ENCODE results near the gene INAFM1. TPM values are rescaled to one million over a fixed set of nuclear protein-coding genes. Genes with fewer than 3 reads are reported as not detected.

INAFM1 gene
- total and polyA plus RNA-seq, 9 of the 15 experiments (the other 6 are each of a cell fraction or from before 2014, with no cell fraction given) = 0.71 to 30.9 (median 3.1) TPM

GRCh38 chr19:47255879-47256692 is 18.6 kb upstream of the INAFM1 start, which contains the start of gene CCDC9 (continued):
- TF ChIP-seq NR2C2 (CRISPR knock-in tag; IDR thresholded peaks at IDR 0.05) (no peak), NR2C2 (tag; IDR thresholded peaks at IDR 0.05) (peak; percentile 92), MED1 (CRISPR knock-in tag; IDR thresholded peaks at IDR 0.05; ENCODE audit: borderline replicate concordance) (no peak), POLR2A (conservative IDR thresholded peaks at IDR 0.05) (peak; percentile 89), KDM1A (IDR thresholded peaks at IDR 0.05) (peak; percentile 24 to 56; a peak in 2 of 4 replicates), JUN (IDR thresholded peaks at IDR 0.05; ENCODE audit: borderline replicate concordance, low read depth, low read length) (peak; percentile 76; the same call in 1 of the 2 replicates), JUN (CRISPR knock-in tag; IDR thresholded peaks at IDR 0.05; ENCODE audit: borderline replicate concordance) (no peak), ESRRB (CRISPR knock-in tag; IDR thresholded peaks at IDR 0.05; ENCODE audit: borderline replicate concordance) (no peak), MCM7 (IDR thresholded peaks at IDR 0.05) (no peak), PHF8 (IDR thresholded peaks at IDR 0.05; ENCODE audit: borderline replicate concordance, low read length) (peak; percentile 74; the same call in 1 of the 2 replicates), RBFOX2 (IDR thresholded peaks at IDR 0.05; ENCODE audit: low read depth, low read length) (peak; percentile 90), NKRF (IDR thresholded peaks at IDR 0.05; ENCODE audit: borderline replicate concordance) (no peak), BHLHE40 (IDR thresholded peaks at IDR 0.05; ENCODE audit: low read length) (peak; percentile 81), CBFB (CRISPR knock-in tag; IDR thresholded peaks at IDR 0.05) (peak; percentile 86; the same call in 1 of the 2 replicates), FOXJ2 (tag; IDR thresholded peaks at IDR 0.05) (no peak), THAP7 (CRISPR knock-in tag; IDR thresholded peaks at IDR 0.05) (no peak), ZNF511 (CRISPR knock-in tag; IDR thresholded peaks at IDR 0.05) (peak; percentile 22; the same call in 1 of the 2 replicates), TOE1 (IDR thresholded peaks at IDR 0.05; ENCODE audit: borderline replicate concordance) (peak; percentile 82), TOE1 (CRISPR knock-in tag; IDR thresholded peaks at IDR 0.05; ENCODE audit: borderline replicate concordance, low read depth) (0 out of 2 replicates have a peak, but pooled peaks have one; percentile 61), ZNF121 (CRISPR knock-in tag; conservative IDR thresholded peaks at IDR 0.05) (no peak), OTX1 (CRISPR knock-in tag; IDR thresholded peaks at IDR 0.05) (no peak), ARID1B (IDR thresholded peaks at IDR 0.05) (no peak; the same call in none of the 2 replicates), SMARCE1 (IDR thresholded peaks at IDR 0.05) (peak; percentile 20; the same call in 1 of the 2 replicates), SMAD3 (CRISPR knock-in tag; conservative IDR thresholded peaks at IDR 0.05) (no peak), SPI1 (IDR thresholded peaks at IDR 0.05; ENCODE audit: borderline replicate concordance, low read depth, low read length) (peak; percentile 41; the same call in 1 of the 2 replicates), CREM (IDR thresholded peaks at IDR 0.05; ENCODE audit: low read depth) (peak; percentile 98)

All from K562 (cell line).